Measurements from ENCODE around the gene SH3BP1.
"Not testable (repeated sequence)": the region's sequence is repeated elsewhere in the genome, so short reads cannot be mapped to it uniquely, and the experiment has no call there.

SH3BP1 gene

DNA sequence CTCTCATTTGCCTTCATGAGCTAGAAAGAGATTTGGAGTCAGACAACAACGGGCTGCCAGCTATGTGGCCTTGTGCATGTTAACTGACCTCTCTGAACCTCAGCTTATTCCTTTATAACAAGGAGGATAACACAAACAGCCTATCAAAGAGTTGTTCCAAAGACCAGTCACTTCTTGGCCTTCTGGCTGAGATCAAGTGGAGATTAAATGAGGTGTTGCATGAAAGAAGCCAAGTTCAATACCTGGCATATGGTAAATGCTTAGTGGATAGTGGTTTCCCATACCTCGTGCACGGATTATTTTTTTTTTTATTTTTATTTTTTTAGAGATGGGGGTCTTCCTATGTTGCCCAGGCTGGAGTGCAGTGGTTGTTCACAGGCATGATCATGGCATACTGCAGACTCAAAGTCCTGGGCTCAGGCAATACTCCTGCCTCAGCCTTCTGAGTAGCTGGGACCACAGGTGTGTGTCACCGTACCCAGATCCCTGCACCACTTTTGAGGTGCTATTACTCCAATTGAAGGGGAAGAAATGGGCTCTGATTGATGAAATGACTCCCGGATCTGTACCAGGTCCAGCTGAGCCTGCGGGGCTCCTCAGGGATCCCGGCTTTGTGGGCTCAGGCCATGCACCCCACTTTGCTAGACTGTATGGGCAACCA lies 40.9 kb downstream of the SH3BP1 start:
- FAIRE-seq = no peak

DNA sequence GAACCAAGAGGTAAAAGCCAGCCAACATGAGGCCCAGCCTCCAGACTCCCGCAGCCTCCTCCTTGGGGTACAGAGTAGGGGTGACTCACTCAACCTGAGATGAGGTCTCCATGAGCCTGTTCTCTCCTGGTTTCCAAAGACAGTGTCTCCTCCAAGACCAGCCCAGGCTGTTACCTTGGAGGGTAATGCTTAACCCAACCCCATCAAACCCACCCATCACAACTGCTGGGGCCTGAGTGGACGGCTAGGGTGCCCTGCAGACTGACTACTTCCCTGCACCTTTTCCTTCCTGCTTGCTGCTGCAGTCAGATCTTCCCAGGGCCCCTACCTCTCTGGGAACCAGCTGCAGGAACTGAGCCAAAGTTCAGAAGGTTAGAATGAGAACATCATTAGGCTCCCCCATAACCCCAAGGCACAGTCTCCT lies 41.5 kb downstream of the SH3BP1 start:
- FAIRE-seq = no peak

GRCh38 chr22:37681556-37682049 lies 42.1 kb downstream of the SH3BP1 start:
- no peak for FAIRE-seq

DNA sequence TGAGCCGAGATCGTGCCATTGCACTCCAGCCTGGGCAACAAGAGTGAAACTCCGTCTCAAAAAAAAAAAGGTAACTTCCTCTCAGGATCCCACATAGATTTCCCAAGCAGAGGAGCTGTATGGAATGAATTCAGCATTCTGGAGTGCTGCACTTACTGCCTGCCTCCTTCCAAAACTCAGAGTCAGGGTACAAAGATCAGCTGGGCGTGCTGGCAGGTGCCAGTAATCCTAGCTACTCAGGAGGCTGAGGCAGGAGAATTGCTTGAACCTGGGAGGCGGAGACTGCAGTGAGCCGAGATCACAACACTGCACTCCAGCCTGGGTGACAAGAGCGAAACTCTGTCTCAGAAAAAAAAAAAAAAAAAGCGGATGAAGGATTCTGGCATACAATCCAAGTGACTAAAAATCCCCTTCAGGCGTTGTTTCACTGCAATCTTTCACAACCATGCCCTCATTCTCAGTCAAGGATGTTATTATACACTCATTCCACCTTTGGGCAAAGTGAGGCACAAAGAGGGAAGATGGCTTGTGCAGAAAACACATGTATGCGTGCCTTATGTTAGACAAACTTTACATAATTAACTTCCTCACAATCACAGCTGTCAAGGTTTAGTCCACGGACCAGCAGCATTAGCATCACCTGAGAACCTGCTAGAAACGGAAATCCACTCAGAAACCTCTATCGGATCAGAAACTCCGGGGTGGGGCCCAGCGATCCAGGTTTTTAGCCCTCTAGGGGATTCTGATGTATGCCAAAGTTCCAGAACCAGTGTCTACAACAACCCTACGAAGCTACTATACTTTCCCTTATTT lies 45.5 kb downstream of the SH3BP1 start:
- no peak for FAIRE-seq

- FAIRE-seq = no peak
These were observed 46.8 kb downstream of the SH3BP1 start, which contains the start of gene NOL12 for GRCh38 chr22:37686002-37686982. NOL12 (plus strand) TSS chr22:37686343; CDS start chr22:37686393, 50 bp downstream.

- FAIRE-seq = no peak
These were observed 50.9 kb downstream of the SH3BP1 start for GRCh38 chr22:37690407-37690806.

DNA sequence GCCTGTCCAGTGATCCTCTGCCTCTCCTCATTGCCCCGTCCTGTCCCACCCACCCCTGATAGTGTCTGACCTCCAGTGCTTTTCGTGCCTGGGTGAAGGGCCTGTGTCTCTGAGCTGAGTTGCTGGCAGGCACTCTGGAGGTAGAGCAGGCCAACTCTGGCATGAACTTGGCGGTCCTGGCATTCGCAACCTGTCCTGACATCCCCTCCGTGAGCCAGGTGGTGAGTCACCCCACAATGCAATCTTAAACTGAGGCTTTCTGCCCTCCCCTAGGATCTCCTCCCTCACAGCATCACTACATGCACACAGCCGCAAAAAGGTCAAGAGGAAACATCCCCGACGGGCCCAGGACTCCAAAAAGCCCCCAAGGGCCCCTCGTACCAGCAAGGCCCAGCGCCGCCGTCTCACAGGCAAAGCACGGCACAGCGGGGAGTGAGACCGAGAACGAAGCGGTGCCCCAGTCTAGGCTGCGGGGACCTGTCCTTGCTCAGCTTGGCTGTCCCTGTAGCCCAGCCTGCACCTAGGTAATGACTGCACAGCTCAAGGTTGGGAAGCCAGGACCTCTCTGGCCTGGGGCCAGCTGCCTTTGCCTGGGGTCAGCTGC lies 51.5 kb downstream of the SH3BP1 start:
- no peak for FAIRE-seq

DNA sequence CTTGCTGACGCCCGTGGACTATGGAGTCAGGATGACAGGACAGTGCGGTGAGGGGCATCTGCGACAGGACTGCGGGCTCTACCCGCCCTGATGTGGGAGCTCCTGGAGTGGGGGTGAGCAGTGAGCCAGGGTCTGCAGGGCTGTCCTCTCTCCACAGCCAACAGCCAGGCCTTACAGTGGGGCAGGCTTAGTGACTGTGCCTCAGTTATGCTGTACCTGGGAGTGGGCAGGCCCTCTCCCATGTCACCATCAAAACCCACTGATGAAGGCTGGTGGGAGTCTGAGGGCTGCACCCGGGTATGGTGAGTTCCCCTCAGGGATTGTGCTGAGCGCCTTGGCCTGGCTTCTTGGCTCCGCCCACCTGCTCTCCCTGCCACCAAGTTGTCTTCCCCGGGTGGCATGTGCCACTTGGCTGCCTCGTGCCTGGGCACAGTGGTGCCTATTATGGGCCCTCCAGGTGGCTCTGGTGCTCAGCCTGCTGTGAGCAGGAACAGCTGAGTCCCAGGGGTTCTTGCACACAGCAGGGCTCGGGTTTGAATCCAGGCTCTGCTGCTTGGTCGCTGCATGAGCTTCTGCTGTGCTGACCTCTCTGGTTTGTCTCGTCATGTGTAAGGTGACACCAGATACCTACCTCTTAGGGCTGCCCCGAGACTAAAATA lies 53.3 kb downstream of the SH3BP1 start:
- no peak for FAIRE-seq

- not testable (repeated sequence) for FAIRE-seq
These were observed 54.7 kb downstream of the SH3BP1 start for GRCh38 chr22:37694131-37694530.

DNA sequence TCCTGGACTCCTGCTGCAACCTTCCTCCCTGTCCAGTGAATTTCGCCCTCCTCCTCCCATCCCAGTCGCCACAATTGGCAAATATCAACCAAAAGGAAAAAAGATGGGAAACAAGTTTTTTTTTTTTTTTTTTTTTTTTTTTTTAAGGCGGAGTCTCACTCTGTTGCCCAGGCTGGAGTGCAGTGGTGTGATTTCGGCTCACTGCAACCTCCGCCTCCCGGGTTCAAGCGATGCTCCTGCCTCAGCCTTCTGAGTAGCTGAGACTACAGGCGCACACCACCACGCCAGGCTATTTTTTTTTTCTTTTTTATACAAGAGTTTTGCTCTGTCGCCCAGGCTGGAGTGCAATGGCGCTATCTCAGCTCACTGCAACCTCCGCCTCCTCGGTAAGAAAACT lies 56.8 kb downstream of the SH3BP1 start:
- FAIRE-seq = not testable (repeated sequence)

DNA sequence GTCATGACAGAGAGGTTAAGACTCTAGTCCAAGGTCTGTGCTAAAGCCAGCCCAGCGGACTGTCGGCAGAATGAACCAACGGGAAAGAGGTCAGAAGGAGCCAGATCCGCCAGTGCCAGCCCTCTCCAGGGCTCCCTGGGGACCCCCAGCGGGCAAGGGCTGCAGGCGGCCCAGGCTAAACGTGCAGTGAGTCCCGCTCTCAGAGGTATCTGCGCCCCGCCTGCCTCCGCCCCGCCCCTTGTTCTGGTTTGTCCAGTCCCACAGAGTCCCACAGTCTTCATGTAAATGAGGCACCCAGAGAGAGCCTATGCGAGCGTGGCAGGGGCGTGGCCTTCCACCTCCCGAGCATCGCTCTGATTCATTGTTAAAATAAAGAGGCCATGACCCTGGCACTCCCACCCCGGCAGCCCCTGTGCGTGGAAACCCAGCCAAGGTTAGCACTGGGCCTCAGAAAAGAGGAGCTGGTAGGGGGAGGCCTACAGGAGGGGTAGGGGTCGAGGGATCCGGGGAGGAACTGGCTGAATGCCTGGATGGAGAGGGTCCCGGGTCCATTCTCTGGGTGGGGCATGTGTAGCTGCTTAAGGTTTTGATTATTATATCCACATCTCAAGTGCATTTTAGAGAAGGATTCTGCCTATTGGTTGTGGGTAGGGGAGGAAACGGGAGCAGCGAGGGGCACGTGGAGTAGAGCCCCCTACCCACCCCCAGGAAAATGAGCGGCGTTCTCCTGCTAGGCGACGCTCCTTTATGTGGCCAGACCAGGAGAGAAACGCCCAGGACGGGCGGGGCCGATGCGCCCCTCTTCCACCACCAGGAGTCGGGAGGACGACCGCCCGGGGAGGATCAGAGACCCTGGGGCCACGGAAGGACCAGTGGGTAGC lies 57.4 kb downstream of the SH3BP1 start, which contains the start of gene TRIOBP:
TRIOBP (plus strand) TSS at position 392 of the 881 bp plus-strand sequence. CDS start 4,318 bp downstream, outside the sequence.
- no peak for FAIRE-seq

- no peak for FAIRE-seq
These were observed 58.0 kb downstream of the SH3BP1 start for GRCh38 chr22:37697538-37697835.

- FAIRE-seq = no peak
These were observed 61.8 kb downstream of the SH3BP1 start for GRCh38 chr22:37701141-37701786.

DNA sequence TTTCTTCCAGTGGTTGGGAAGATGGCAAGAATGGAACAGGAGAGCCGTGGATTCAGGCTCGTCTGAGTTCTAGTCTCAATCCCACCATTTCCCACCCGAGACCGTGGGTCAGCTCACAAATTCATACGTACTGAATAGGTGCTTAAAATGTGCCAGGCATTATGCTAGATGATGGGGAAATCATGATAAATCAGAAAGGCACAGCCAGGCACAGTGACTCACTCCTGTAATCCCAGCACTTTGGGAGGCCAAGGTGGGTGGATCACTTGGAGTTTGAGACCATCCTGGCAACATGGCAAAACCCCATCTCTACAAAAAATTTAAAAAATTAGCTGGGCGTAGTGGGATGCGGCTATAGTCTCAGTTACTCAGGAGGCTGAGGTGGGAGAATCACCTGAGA lies 64.4 kb downstream of the SH3BP1 start:
- FAIRE-seq = no peak

DNA sequence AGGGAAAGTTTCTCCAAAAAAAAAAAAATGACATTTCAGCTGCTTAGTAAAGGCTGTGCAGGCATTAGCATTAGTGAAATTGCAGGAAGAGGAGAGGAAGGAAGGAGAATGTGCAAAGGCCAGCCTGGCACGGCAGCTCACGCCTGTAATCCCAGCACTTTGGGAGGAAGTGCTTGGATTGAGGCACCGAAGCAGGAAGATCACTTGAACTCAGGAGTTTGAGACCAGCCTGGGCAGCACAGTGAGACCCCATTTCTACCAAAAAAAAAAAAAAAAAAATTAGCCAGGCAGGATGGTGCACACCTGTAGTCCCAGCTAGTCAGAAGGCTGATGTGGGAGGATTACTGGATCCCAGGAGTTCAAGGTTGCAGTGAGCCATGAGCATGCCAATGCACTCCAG lies 65.2 kb downstream of the SH3BP1 start:
- no peak for FAIRE-seq

DNA sequence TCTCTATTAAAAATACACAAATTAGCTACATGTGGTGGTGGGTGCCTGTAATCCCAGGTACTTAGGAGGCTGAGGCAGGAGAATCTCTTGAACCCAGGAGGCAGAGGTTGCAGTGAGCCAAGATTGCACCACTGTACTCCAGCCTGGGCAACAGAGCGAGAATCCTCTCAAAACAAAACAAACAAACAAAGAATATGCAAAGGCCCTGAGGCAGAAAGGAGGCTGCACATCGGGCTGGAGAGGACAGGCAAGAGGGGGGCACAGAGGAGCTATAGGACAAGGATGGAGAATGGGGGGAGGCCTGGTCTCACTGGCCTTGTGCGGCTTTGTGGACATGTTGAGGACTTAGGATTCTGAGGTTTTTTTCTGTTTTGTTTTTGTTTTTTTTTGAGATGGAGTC lies 65.7 kb downstream of the SH3BP1 start:
- no peak for FAIRE-seq

Data from A204.1 (cell line).